Upper lobe of left lung (tissue), 4 donors: Measurements from ENCODE around the gene PCDHGB6.

Experiments
- POLR2A ChIP-seq, 4 donors: fragments of 450-650 bp; IDR thresholded peaks; one replicate each; pipeline ENCODE4 v1.5.1; 2016 to 2017; ENCODE audit warnings: antibody characterized with exemption in 4 of 4, mild to moderate bottlenecking in 2 of 4
- TF ChIP-seq, protein P1 (sequence below), 6 experiments: fragments of 450-650 bp in 4 of 6; fragments of 200-600 bp in 2 of 6; sonication (generic) in 2 of 6; IDR thresholded peaks; one replicate each; pipeline ENCODE4 v1.5.1; 2016 to 2019; ENCODE audit warnings: antibody characterized with exemption in 6 of 6

DNA sequence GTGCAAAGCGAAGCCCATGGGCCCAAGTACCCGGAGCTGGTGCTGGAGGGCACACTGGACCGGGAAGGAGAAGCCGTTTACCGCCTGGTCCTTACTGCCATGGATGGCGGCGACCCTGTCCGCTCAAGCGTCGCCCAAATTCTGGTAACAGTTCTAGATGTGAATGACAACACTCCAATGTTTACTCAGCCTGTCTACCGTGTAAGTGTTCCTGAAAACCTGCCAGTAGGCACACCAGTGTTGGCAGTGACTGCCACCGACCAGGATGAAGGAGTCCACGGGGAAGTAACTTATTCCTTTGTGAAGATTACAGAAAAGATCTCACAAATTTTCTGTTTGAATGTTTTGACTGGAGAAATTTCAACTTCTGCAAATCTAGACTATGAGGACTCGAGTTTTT lies 33.2 kb upstream of the PCDHGB6 start:
- TF ChIP-seq POLR2A (IDR thresholded peaks at IDR 0.05) = no peak
- TF ChIP-seq, protein P1, sequence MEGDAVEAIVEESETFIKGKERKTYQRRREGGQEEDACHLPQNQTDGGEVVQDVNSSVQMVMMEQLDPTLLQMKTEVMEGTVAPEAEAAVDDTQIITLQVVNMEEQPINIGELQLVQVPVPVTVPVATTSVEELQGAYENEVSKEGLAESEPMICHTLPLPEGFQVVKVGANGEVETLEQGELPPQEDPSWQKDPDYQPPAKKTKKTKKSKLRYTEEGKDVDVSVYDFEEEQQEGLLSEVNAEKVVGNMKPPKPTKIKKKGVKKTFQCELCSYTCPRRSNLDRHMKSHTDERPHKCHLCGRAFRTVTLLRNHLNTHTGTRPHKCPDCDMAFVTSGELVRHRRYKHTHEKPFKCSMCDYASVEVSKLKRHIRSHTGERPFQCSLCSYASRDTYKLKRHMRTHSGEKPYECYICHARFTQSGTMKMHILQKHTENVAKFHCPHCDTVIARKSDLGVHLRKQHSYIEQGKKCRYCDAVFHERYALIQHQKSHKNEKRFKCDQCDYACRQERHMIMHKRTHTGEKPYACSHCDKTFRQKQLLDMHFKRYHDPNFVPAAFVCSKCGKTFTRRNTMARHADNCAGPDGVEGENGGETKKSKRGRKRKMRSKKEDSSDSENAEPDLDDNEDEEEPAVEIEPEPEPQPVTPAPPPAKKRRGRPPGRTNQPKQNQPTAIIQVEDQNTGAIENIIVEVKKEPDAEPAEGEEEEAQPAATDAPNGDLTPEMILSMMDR (IDR thresholded peaks at IDR 0.05) = no peak
